GM13976 (cell line): ENCODE results near the gene MBTPS1.

Experiments used
- DNase-seq: peaks from one replicate; pipeline ENCODE4 v3.0.0; 2012; ENCODE audit warnings: low spot score
- in situ Hi-C: fragments of 300-500 bp; cut with MboI; formaldehyde crosslinking; loops from one replicate; pipeline ENCODE4 v1.12.0; 2022; ENCODE audit warnings: low sequenced_read_pairs, mixed read lengths, inconsistent platforms; ENCODE audit not compliant: unreplicated experiment
- TF ChIP-seq, protein P1 (sequence below): IDR thresholded peaks from 2 replicates; pipeline ENCODE4 v1.5.1; 2012; ENCODE audit warnings: borderline replicate concordance, mild to moderate bottlenecking; ENCODE audit not compliant: insufficient read depth; ENCODE audit errors: extremely low read depth, missing control alignments, control extremely low read depth

Gene MBTPS1

DNA sequence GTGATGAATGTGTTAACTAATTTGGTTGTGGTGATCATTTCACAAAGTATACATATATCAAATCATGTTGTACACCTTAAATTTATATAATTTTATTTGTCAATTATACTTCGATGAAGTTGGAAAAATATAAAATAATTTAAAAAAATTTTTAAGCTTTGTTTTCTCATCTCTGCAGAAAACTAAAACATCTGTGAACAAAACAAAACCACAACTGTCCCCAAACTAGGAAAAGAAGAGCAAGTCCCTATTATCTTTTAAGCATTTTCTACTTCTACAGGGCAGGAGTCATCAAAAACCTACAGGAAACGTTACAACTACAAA, 21.7 kb upstream of the MBTPS1 start:
- TF ChIP-seq, protein P1, sequence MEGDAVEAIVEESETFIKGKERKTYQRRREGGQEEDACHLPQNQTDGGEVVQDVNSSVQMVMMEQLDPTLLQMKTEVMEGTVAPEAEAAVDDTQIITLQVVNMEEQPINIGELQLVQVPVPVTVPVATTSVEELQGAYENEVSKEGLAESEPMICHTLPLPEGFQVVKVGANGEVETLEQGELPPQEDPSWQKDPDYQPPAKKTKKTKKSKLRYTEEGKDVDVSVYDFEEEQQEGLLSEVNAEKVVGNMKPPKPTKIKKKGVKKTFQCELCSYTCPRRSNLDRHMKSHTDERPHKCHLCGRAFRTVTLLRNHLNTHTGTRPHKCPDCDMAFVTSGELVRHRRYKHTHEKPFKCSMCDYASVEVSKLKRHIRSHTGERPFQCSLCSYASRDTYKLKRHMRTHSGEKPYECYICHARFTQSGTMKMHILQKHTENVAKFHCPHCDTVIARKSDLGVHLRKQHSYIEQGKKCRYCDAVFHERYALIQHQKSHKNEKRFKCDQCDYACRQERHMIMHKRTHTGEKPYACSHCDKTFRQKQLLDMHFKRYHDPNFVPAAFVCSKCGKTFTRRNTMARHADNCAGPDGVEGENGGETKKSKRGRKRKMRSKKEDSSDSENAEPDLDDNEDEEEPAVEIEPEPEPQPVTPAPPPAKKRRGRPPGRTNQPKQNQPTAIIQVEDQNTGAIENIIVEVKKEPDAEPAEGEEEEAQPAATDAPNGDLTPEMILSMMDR = no peak
- DNase-seq = no peak
- in situ Hi-C loops = no loop called here

DNA sequence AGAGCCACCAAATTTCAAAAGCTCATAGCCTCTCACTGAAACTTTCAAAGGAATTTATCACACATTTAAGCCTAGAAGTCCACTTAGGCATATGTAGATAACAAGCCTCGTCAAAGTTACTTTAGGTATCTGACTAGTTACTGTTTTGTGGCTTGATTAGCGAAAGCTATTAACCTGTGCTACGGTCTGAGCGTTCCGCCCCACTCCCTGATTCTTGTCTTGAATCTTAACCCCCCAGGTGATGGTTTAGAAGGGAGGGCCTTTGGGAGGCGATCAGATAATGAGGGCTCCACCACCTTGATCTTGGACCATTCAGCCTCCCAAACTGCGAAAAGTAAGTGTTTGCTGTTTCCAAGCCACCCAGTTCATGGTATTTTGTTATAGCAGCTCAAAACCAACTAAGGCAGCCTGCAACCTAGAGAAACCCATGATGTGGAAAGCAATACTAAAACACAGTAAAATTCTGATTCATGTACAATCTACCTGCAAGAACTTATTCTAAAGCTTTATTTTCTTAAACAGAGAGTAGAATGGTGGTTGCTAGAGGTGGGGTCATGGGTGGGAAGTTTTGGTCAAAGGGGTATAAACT, 21.1 kb upstream of the MBTPS1 start:
- in situ Hi-C loops = no loop called here
- DNase-seq = no peak
- TF ChIP-seq, protein P1 = no peak

DNA sequence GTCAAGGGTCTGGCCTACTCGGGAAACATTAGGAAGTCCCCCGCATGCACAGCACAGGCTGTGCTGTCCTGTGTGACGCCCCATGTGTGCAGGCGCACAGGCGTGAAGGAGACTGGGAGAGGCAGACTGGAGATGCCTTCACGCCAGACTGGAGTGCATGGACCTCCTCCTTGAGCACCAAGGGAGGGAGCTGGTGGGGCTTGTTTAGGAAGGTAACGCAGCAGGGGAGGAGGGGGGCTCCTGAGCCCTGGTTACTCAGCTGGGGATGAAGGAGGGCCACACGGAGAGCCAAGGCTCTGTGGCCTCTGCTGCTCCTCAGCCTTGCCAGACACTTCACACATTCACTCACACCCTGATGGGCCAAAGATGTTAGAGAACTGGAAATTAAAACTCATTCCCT, 20.5 kb upstream of the MBTPS1 start:
- TF ChIP-seq, protein P1 = no peak
- no peak for DNase-seq
- in situ Hi-C loops = no loop called here

DNA sequence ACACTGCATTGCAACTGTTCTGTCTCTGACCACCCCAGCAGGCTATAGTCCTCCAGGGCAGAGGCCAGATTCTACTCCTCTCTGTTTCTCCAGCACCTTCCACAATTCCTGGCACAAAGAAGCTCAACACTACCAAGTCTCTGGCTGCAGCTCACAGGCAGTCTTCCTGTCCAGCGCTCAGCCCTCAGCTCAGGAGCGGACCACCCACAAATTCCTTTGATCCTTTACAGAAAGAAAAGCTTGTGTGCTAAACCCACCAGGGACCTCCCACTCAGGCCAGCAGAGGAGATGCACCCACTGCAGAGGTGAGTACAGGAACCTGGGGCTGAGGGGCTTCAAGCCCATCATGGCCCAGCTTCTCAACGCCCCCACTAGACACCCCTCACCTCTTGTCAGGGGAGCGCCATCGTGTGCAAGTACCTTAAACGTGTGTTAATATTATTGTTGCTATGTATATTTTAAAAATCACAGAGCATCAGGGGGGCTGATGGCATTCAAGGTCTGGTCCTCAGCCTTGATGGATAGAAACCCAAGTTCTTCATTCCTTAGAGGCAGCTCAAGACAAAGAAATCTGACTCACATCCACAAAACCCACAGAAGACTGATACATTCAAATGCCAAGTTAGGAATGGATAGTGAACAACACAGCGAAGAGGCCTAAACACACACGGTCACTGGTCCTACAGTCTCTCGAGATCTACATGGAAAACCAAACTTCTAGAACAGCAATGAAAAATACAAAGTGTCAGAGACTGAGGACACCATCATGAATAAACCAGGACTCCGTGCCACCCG, 19.8 kb upstream of the MBTPS1 start:
- in situ Hi-C loops = no loop called here
- no peak for DNase-seq
- TF ChIP-seq, protein P1 = no peak

DNA sequence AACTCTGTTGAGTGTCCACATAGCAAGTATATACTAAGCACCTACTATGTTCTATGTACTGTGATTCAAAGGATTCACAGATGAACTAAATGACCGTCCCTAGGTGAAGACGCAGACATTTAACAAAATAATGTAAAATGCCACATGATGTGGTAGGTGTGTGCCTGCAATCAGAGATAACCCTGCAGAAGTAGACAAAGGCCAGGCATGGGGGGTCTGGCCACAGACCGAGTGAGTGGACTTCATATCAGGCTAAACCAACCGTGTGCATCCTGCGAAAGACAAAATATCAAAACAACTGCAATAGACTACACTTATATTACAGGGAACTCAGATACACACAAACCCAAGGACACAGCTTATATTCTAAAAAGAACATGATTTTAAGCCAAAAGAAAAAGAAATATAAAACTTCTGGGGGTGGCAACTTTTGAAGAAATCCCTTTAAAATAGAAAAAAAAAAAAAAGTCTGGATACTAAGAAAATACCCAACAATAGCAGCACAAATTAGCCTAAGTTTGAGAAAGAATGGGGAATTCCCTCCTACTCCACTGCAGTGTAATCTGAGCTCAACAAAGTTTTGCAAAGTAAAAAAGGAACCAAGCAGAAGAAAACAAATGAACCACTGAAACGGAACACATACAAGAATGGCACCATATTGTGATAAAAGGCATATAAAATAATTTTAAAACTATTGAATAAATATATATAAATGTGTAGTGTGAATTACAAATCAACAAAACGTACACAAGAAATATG, 16.0 kb upstream of the MBTPS1 start:
- in situ Hi-C loops = no loop called here
- TF ChIP-seq, protein P1 = no peak
- peak; percentile 59 for DNase-seq

DNA sequence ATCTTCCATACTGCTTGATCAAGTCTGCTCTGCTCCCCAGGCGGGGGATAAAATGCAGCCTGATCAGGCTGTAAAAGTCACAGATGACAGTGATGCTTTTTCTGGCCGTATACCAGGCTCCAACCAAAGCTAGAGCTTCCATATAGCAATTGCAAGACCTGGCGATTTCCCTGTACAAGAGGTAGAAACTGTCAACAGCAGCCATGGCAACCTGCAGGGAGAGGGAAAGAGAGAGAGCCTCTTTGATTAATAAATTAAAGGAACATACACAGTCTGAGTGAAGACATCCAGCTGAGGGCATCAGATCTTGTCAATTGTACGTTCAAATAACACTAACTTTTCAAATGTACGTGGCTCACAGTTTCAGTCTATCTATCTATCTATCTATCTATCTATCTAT, 14.4 kb upstream of the MBTPS1 start:
- in situ Hi-C loops = no loop called here
- no peak for DNase-seq
- TF ChIP-seq, protein P1 = no peak
